ENCODE results near the gene HELZ.

DNA sequence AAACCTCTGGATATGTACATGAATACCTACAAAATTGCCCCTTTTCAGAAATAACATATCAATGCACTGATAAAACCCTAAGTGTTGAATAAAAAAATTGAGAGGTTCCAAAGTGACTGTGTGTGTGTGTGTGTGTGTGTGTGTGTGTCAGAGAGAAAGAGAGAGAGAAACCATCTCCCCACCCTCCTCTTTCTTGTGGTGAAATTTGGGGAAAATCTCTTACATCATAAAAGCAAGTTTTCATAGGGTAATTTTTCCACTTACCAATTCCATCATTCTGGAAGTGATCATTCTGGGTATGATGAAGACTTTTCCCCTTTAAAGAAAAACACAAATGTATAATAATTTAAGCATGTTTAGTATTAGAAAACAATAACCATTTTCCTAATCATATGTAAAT is 121.3 kb downstream of the HELZ start:
- no peak for TF ChIP-seq POLR2A (IDR thresholded peaks at IDR 0.05)
- TF ChIP-seq, protein P1, sequence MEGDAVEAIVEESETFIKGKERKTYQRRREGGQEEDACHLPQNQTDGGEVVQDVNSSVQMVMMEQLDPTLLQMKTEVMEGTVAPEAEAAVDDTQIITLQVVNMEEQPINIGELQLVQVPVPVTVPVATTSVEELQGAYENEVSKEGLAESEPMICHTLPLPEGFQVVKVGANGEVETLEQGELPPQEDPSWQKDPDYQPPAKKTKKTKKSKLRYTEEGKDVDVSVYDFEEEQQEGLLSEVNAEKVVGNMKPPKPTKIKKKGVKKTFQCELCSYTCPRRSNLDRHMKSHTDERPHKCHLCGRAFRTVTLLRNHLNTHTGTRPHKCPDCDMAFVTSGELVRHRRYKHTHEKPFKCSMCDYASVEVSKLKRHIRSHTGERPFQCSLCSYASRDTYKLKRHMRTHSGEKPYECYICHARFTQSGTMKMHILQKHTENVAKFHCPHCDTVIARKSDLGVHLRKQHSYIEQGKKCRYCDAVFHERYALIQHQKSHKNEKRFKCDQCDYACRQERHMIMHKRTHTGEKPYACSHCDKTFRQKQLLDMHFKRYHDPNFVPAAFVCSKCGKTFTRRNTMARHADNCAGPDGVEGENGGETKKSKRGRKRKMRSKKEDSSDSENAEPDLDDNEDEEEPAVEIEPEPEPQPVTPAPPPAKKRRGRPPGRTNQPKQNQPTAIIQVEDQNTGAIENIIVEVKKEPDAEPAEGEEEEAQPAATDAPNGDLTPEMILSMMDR (IDR thresholded peaks at IDR 0.05 in 8 of 11, conservative IDR thresholded peaks at IDR 0.05 in 3 of 11) = no peak
